HG03039 (cell line): ENCODE measurements around the gene POP5.
"Not testable (repeated sequence)": the region's sequence is repeated elsewhere in the genome, so short reads cannot be mapped to it uniquely, and the experiment has no call there.

Source experiments
- ATAC-seq: cut with Tn5 transposase; IDR thresholded peaks from one replicate; pipeline ENCODE4 v1.9.1; 2021; ENCODE audit warnings: mild to moderate bottlenecking, moderate library complexity; ENCODE audit not compliant: unreplicated experiment

The POP5 gene, protein sequence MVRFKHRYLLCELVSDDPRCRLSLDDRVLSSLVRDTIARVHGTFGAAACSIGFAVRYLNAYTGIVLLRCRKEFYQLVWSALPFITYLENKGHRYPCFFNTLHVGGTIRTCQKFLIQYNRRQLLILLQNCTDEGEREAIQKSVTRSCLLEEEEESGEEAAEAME

DNA sequence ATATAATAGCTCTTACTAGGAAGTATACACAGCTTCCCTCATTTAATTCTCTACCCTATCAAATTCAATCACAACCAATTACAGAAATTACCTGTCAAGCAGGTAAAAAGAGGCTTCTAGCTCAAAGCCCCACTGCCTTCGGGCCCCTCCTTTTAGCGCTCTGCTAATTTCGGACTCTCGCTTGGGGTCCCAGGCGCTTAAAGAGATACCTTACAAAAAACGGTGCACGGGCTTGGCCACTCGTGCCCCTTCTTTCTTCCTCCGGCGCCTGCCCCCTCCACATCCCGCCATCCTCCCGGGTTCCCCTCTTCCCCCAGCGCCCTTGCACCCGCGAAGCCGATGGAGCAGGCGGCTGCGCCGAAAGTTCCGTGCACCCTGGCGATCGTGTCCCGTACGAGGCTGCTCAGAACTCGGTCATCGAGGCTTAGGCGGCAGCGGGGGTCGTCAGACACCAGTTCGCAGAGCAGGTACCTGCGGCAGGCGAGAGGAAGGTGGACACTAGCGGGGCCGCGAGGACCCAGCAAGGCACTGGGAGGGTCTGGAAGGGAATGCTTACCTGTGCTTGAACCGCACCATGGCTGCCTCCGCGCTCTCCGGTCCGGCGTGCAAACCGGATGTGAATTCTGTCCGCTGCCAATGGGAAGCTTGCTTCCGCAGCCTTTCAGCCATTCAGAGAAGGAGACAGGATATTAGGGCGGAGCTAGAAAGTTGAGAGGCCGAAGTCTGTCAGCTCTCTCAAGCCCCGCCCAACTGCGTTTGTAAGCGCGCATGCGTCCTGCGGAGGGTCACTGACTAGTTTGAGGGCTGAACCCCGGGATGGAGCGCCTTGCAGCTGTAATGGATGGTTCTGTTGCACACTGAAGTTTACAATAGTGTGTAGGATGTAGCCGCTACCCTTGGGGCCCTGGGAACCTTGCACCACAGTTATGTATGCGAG, at the start of gene POP5:
Gene POP5 (minus strand): TSS at position 616 of the 937 bp plus-strand sequence. CDS start 40 bp downstream, at position 576.
- peak; percentile 91 for ATAC-seq

DNA sequence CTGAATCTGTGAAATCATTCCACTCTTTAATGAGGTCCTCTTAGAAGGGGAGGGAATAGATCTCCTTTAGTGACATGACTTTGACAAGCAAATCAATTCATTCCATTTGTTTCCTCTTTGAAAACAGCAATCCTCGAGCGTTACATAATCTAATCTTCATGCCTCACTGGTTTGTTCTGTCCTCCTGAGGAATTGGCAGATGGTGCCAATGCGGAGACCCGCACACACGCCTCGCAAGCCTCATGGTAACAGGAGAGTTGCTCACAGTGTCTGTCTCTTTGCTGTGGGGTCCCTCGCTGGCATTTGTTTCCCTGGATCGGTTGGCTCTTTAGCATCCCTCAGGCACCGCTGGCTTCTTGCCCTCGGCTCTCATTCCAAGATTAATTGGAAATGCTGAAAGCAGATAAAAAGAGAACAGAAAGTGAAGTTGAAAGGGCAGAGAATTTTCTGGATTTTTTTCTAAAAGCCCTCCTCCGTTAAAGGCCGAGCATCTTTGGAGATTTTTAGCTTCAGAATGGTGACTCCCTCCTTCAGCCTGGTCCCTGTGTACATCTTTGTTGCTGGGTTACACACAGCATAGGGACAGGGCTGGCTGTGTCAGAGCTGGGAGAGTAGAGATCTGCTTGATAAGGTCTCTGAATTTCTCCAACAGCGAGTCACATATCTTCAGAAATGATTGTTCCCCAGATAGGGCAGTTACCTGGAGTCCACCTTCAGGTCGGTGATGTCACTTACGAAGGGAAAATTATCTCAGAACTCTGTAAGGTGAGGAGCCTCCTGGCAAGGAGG, 49.1 kb upstream of the POP5 start:
- ATAC-seq, result no peak

DNA sequence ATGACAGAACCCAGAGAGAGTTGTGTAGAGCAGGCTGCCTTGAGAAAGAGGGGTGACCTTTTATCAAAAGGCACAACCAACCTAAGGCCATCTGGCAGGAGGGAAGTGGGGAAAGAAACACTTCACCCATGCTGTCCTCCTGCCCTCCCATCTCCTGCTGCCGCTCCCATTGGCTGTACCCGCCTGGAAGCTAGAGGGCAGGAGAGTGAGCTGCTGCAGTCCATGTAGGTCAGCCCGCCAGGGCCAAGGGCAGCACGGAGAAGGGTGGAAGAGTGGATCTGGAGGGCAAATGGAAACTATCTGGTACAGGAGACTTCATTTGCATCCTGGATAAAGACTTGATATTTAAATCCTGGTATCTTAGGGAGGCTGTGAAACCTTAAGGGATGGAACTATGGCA, 47.7 kb upstream of the POP5 start:
- no peak for ATAC-seq

DNA sequence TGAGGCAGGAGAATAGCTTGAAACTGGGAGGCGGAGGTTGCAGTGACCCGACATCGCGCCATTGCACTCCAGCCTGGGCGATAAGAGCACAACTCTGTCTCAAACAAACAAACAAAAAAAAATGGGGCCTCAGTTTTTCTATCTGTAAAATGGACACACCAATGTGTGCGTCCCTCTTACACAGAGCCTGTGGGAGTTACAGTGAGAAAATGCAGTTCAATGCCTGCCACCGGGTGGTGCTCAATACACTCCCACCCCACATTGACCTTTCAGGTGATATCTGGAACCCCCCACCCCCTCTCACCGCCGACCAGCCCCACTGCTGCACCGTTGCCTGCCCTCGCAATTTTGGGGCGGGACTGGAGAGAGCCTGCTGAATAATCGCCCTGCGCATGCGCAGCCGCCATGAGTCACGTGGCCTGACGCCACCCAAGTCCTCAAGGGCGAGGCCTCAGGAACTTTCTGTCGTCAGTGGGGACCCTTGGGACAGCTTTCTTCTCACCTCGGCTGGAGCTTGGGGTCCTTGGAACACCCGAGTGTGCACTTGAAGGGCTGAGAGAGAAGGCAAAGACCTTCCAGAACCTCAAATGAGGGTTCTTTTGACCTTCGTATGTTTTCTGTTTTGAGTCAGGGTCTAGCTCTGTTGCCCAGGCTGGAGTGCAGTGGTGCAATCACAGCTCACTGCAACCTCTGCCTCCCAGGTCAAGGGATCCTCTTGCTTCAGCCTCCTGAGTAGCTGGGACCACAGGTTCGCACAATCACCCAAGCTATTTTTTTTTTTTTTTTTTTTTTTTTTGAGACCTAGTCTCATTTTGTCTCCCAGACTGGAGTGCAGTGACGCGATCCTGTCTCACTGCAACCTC, 44.6 kb upstream of the POP5 start:
- ATAC-seq, result no peak

DNA sequence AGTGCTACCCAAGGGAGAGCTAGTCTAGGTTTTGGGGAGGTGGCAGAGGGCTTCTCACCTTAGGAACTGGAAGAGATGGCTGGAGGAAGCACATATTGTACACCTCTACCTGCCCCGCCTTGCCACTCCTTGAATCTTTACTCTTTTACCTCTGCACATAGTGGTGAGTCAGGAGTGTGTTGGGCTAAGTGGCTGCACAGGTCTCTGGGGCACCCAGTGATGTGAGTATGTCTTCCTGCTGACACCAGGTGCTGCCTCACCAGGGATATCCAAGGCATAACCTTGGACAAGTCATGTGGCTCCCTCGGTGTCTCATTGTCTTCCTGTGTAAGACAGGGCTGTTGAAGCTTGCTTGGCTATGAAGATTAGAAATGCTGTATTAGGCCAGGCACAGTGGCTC, 39.4 kb upstream of the POP5 start:
- ATAC-seq, result no peak

DNA sequence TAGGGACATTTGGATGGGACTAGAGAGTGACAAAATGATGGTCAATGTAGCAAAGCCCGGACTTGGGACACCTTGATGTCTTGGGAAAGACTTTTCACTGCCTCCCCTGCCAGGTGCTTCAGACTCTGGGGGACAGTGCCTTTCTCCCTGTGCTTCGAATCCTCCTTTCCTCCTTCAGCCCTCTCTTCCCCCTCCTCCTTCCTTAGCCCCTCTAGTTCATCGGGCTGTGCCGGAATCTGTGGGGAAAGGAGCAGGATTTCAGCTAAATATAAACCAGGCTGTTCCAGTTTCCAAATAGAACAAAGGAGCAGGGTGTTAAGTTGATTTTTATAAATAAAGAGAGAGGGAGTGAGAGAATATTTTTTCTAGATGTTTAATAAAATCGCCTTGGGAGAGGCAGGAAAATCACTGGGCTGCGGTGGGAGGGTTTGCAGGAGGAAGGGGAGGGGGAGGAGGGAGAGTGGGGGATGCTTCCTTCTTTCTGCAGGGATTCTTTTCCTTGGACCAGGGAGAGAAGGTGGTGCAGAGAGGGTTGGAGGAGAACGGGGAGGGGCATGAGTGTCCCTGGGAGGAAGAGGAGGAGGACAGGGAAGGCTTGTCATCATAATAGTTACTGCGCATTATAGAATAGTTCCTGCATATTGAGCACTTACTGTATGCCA, 37.9 kb upstream of the POP5 start:
- no peak for ATAC-seq

DNA sequence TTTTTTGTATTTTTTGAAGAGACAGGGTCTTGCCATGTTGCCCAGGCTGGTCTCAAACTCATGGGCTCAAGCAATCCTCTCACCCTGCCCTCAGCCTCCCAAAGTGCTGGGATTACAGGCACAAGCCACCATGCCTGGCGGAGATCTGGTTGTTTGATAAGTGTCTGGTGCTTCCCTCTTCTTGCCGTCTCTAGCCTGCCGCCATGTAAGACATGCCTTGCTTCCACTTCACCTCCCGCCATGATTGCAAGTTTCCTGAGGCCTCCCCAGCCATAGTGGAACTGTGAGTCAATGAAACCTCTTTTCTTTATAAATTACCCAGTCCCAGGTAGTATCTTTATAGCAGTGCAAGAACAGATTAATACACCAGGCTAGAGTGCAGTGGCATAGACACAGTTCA, 36.6 kb upstream of the POP5 start:
- not testable (repeated sequence) for ATAC-seq

DNA sequence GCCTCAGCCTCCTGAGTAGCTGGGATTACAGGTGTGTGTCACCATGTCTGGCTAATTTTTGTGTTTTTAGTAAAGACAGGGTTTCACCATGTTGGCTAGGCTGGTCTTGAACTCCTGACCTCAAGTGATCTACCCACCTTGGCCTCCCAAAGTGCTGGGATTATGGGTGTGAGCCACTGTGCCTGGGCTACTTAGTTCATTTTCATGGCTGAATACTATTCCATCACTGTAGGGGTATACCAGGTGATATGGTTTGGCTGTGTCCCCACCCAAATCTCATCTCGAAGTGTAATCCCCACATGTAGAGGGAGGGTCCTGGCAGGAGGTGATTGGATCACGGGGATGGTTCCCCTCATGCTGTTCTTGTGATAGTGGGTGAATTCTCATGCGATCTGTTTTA, 36.0 kb upstream of the POP5 start:
- not testable (repeated sequence) for ATAC-seq

DNA sequence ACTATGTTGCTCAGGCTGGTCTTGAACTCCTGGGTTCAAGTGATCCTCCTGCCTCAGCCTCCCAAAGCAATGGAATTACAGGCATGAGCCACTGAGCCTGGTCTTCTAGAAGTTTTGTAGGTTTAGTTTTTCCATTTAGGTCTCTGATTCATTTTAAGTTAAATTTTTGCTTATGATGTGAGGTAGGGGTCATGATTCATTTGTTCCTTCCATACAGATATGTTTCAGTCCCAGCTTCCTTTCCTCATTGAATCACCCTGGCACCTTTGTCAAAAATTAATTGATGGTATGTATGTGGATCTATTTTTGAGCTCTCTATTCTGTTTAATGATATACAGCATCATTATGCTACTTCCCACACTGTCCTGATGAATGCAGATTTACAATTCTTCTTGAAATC, 33.6 kb upstream of the POP5 start:
- no peak for ATAC-seq

DNA sequence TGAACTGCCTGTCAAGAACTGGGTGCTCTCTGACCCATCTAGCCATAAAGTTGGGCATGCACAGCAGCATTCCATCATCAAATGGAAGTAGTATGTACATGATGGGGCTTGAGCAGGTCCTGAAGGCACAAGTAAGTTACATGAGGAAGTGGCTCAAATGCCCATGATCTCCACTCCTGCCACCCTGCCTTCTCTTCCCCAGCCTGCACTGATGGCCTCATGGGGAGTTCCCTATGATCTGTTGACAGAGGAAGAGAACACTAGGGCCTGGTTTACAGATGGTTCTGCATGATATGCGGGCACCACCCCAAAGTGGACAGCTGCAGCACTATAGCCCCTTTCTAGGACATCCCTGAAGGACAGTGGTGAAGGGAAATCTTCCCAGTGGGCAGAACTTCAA, 30.3 kb upstream of the POP5 start:
- not testable (repeated sequence) for ATAC-seq

DNA sequence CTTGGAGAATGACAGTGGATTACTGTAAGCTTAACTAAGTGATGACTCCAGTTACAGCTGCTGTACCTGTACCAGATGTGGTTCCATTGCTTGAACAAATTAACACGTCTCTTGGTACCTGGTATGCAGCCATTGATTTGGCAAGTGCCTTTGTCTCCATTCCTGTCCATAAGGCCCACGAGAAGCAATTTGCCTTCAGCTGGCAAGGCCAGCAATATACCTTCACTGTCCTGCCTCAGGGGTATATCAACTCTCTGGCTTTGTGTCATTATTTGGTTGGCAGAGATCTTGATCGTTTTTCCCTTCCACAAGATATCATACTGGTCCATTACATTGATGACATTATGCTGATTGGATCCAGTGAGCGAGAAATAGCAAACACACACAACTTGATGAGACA, 29.4 kb upstream of the POP5 start:
- no peak for ATAC-seq

DNA sequence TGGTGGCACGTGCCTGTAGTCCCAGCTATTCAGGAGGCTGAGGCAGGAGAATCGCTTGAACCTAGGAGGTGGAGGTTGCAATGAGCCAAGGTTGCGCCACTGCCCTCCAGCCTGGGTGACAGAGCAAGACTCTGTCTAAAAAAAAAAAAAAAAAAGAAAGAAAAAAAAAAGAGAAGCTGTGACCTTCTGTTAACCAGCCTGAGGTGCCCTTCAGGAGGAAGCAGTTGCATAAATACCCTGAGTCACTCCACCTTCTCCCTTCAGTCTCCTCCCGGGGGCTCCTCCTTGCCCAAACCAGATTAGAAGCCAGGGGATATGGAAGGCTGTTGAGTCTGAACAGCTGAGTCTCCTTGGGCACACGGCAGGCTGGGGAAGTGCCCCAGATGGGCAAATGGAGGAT, 21.2 kb upstream of the POP5 start:
- ATAC-seq, result not testable (repeated sequence)

DNA sequence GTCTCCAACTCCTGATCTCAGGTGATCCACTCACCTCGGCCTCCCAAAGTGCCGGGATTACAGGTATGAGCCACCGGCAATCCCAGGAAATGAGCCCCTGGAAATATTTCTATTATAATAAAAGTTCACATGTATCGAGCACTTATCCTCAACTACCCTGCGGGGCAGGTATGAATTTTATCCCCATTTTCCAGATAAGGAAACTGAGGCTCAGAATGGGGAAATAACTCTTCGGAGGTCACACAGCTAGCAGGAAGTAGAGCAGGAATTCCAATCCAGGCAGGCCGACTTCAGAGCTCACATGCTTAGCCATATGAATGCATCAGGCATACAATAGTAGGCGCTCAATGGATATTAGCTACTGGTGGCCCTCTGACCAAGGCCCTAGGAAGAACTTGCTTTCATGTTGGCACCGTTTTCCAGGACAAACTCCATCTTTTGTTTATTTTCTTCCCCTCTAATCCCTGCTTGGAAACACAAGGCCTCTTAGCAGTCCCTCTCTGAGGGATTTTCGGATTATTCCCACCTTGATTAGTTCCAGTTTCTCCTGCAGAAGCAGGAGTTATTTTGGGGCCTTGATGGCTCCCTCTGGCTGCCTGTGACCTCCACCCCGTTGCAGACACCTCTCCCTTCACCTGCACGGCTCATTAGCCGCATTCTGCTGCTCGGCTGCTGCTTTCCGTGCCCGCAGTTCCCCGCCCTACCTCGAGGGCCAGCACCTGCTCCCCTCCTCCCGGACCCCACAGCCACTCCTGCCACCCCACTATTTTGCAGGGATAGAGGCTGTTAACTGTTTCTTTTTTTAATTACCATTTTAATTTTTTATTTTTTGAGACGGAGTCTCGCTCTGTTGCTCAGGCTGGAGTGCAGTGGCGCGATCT, 18.7 kb upstream of the POP5 start:
- ATAC-seq, result no peak

DNA sequence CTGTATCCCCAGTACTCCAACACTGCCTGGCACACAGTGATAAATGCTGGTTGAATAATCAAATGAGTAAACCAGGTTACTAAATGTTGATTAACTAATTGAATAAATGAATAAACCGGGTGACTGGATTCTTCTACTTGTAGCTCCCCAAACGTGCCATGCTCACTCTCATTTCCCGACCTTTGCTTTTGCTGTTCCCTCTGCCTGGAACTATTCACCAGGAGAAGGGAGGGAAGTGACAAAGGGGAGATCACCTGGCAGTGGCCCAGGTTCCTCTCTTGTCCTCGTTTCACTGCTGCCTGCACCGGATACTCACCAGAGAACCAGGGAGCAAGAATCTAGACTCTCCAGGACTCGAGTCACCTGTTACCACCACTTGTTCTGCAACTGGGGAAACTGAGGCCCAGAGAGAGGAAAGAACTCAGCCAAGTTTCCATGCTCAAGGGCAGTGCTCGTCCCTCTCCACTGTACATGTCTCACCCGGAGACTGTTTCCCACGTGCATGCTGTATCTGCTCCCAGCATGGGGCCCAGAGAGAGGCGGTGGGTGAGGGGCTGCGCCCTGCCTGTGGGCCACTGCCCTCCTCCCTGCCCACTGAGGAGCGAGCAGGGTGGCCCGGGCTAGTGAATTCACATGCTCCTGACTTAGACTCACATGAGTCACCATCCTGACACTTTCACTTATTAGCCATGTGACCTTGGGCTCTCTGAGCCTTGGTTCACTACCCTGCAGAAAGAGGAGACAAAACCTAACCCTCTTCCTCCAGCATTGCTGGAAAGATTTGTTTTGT, 17.7 kb upstream of the POP5 start:
- ATAC-seq, result no peak

DNA sequence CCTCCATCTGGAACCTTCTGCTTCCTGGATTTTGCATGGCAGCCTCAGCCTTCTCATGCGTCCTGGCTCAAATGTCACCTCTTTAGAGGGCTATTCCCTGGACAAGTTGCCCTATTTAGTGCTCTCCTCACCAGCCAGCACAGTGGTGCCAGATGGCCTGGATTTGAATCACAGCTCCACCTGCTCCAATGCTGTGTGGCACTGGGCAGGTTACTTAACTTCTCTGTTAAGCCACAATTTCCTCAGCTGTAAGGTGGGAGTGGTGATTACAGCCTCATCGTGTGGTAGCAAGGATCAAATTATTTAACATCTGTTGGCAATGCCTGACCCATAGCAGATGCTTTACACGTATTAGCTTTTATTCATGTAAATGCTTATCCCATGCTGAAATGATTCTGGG, 16.7 kb upstream of the POP5 start:
- ATAC-seq, result no peak

DNA sequence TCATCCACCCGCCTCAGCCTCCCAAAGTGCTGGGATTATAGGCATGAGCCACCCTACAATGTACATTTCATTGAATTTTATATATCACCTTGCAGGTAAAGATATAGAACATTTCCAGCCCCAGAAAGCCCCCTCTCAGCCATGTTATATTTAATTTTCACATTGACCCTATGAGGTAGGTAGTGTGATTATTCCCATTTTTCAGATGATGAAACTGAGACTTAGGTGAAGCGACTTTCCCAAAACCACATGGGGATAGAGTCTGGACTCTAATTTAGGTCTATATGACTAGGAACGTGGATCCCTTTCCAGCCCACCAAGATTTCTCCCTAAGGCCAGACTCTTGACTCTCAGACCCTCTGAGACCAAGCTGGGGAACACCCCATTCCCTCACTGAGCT, 15.7 kb upstream of the POP5 start:
- no peak for ATAC-seq

DNA sequence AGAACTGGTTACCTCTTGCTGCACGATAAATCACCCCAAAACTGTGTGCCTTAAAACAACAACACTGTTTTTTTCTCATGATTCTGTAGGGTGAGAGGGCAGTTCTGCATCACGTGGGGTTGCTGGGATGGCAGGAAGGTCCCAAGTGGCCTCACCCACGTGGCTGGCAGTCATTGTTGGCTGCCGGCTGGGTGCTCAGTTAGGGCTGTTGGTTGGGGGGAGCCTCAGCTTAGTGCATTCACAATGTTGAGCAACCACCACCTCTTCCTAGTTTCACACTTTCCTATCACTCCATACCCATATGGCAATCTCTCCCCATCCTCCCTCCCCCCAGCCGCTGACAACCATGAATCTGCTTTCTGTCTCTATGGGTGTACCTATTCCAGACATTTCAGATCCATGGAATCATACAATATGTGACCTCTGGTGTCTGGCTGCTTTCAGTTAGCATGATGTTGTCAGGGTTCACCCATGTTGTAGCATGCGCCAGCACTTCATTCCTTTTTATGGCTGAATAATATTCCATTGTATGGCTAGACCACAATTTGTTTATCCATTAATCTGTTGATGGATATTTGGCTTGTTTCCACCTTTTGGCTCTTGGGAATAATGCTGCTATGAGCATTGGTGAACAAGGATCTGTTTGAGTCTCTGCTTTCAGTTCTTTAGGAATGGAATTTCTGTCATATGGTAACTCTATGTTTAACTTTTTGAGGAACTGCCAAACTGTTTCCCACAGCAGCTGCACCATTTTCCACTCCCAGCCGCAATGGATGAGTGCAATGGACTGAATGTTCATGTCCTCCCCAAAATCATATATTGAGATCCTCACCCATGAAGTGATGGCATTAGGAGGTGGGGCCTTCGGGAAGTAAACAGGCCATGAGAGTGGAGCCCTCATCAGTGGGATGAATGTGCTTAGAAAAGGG, 11.2 kb upstream of the POP5 start:
- ATAC-seq, result no peak
